ELF-1 (cell line): Measurements from ENCODE around the gene RERE.
"Not testable (repeated sequence)": the region's sequence is repeated elsewhere in the genome, so short reads cannot be mapped to it uniquely, and the experiment has no call there.

Experiments
- DNase-seq: peaks from one replicate; pipeline ENCODE4 v3.0.0-alpha.2; 2016; ENCODE audit warnings: low read depth, low spot score

The RERE gene

GRCh38 chr1:8607906-8608305 lies 209.5 kb downstream of the RERE start:
- peak; percentile 61 for DNase-seq

GRCh38 chr1:8604041-8604945 lies 213.1 kb downstream of the RERE start:
- no peak for DNase-seq

- no peak for DNase-seq
Observed at GRCh38 chr1:8603220-8603616, 214.2 kb downstream of the RERE start.

- DNase-seq: no peak
Observed at GRCh38 chr1:8602471-8603219, 214.8 kb downstream of the RERE start.

GRCh38 chr1:8600336-8600735 lies 217.1 kb downstream of the RERE start:
- DNase-seq: no peak

- DNase-seq: no peak
Observed at GRCh38 chr1:8599646-8600212, 217.7 kb downstream of the RERE start.

- DNase-seq: no peak
Observed at GRCh38 chr1:8598783-8599182, 218.7 kb downstream of the RERE start.

GRCh38 chr1:8598060-8598724 lies 219.2 kb downstream of the RERE start:
- no peak for DNase-seq

- DNase-seq: no peak
Observed at GRCh38 chr1:8597455-8597854, 220.0 kb downstream of the RERE start.

GRCh38 chr1:8595941-8596340 lies 221.5 kb downstream of the RERE start:
- DNase-seq: no peak

GRCh38 chr1:8595332-8595731 lies 222.1 kb downstream of the RERE start:
- no peak for DNase-seq

GRCh38 chr1:8593292-8593691 lies 224.1 kb downstream of the RERE start:
- DNase-seq: not testable (repeated sequence)

GRCh38 chr1:8591569-8591968 lies 225.9 kb downstream of the RERE start:
- no peak for DNase-seq

GRCh38 chr1:8590721-8591351 lies 226.6 kb downstream of the RERE start:
- no peak for DNase-seq

GRCh38 chr1:8589571-8589970 lies 227.9 kb downstream of the RERE start:
- DNase-seq: peak; percentile 19

- no peak for DNase-seq
Observed at GRCh38 chr1:8587784-8588183, 229.7 kb downstream of the RERE start.

GRCh38 chr1:8586438-8586837 lies 231.0 kb downstream of the RERE start:
- no peak for DNase-seq

GRCh38 chr1:8584316-8584715 lies 233.1 kb downstream of the RERE start:
- DNase-seq: no peak

GRCh38 chr1:8583031-8583430 lies 234.4 kb downstream of the RERE start:
- no peak for DNase-seq

- no peak for DNase-seq
Observed at GRCh38 chr1:8580566-8580965, 236.9 kb downstream of the RERE start.

GRCh38 chr1:8578936-8579335 lies 238.5 kb downstream of the RERE start:
- no peak for DNase-seq
